Measurements from ENCODE around the gene KRTAP19-8. TPM values are rescaled to one million over a fixed set of nuclear protein-coding genes. Genes with fewer than 3 reads are reported as not detected.

The KRTAP19-8 gene, protein sequence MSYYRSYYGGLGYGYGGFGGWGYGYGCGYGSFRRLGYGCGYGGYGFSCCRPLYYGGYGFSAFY
- not detected for total RNA-seq
- not detected for polyA plus RNA-seq
- long read RNA-seq, donor 1 = 0 reads
- long read RNA-seq, donor 2 = 0 reads

- H3K36me3 ChIP-seq = no peaks in the 10 kb centered on the region
- peaks cover 0 to 10% (median 7%) of the 10 kb centered on the region in 8 donors for H3K9me3 ChIP-seq
- 58 to 75% (median 64%) methylated on average over 2 of the region's 2 CpGs for WGBS, 5 donors
- no peaks in the 10 kb centered on the region for H3K4me1 ChIP-seq
- intact Hi-C loops (cut with DNase I; ENCODE audit: low total_unique reads) = no loop called here
- no peak within 1 kb of the TSS for H3K4me3 ChIP-seq
- H3K27me3 ChIP-seq (replicated peaks in 1 of 7) = peaks cover 0 to 18% (median 0%) of the 10 kb centered on the region in 7 donors
- TF ChIP-seq POLR2A (IDR thresholded peaks at IDR 0.05) = no peak
- TF ChIP-seq, protein P1, sequence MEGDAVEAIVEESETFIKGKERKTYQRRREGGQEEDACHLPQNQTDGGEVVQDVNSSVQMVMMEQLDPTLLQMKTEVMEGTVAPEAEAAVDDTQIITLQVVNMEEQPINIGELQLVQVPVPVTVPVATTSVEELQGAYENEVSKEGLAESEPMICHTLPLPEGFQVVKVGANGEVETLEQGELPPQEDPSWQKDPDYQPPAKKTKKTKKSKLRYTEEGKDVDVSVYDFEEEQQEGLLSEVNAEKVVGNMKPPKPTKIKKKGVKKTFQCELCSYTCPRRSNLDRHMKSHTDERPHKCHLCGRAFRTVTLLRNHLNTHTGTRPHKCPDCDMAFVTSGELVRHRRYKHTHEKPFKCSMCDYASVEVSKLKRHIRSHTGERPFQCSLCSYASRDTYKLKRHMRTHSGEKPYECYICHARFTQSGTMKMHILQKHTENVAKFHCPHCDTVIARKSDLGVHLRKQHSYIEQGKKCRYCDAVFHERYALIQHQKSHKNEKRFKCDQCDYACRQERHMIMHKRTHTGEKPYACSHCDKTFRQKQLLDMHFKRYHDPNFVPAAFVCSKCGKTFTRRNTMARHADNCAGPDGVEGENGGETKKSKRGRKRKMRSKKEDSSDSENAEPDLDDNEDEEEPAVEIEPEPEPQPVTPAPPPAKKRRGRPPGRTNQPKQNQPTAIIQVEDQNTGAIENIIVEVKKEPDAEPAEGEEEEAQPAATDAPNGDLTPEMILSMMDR (IDR thresholded peaks at IDR 0.05 in 8 of 11, conservative IDR thresholded peaks at IDR 0.05 in 3 of 11) = no peak
- no peak for TF ChIP-seq POLR2AphosphoS5 (IDR thresholded peaks at IDR 0.05)
- no peak within 1 kb of the TSS for H3K27ac ChIP-seq
- DNase-seq = no peak
These were observed at the start of gene KRTAP19-8 for GRCh38 chr21:31038376-31038775. Gene KRTAP19-8, minus strand, starts transcription at chr21:31038476. Its CDS starts 33 bp downstream, at chr21:31038443.

DNA sequence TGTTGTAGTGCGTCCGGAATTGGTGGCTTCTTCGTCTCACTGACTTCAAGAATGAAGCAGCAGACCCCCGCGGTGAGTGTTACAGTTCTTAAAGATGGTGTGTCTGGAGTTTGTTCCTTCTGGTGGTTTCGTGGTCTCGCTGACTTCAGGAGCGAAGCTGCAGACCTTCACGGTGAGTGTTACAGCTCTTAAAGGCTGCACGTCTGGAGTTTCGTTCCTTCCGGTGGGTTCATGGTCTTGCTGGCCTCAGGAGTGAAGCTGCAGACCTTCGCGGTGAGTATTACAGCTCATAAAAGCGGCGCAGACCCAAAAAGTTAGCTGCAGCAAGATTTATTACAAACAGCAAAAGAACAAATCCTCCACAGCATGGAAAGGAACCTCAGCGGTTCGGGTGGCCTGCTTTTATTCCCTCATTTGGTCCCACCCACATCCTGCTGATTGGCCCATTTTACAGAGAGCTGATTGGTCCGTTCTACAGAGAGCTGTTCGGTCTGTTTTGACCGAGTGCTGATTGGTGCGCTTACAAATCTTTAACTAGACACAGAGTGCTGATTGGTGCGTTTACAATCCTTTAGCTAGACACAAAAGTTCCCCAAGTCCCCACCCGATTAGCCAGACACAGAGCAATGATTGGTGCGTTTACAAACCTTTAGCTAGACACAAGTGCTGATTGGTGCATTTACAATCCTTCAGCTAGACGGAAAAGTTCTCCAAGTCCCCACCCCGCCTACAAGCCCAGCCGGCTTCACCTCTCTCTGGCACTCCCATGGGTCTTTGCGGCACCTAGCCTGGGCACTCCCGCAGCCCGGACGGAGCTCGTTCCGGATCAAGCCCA is 49.6 kb upstream of the KRTAP19-8 start:
- Histone ChIP-seq H3K27me3 (replicated peaks in 1 of 7) (peaks cover 0 to 10% (median 0%) of the 10 kb centered on the region in 7 donors), H3K27ac (no peak overlapping the region), H3K9me3 (peaks cover 0 to 6% (median 0%) of the 10 kb centered on the region in 8 donors), H3K36me3 (no peaks in the 10 kb centered on the region), H3K4me3 (no peak overlapping the region), H3K4me1 (peaks cover 0 to 6% (median 0%) of the 10 kb centered on the region in 6 donors)
- intact Hi-C loops (cut with DNase I; ENCODE audit: low total_unique reads) = loop anchor here (5.0 to 10.0 kb wide), 2 partner anchors 253 to 746 kb away; no protein-coding TSS in a partner anchor
- WGBS, 5 donors = 61 to 77% (median 73%) methylated on average over 31 to 34 of the region's 34 CpGs
- no peak for DNase-seq
- TF ChIP-seq POLR2AphosphoS5 (IDR thresholded peaks at IDR 0.05) (no peak), POLR2A (IDR thresholded peaks at IDR 0.05) (no peak)
- TF ChIP-seq, protein P1 (IDR thresholded peaks at IDR 0.05 in 8 of 11, conservative IDR thresholded peaks at IDR 0.05 in 3 of 11) = no peak

- no peak for DNase-seq
- Histone ChIP-seq H3K36me3 (no peaks in the 10 kb centered on the region), H3K4me3 (no peak overlapping the region), H3K27ac (no peak overlapping the region), H3K27me3 (replicated peaks in 1 of 7) (peaks cover 0 to 10% (median 0%) of the 10 kb centered on the region in 7 donors), H3K9me3 (peaks cover 0 to 6% (median 0%) of the 10 kb centered on the region in 8 donors), H3K4me1 (peaks cover 0 to 6% (median 0%) of the 10 kb centered on the region in 6 donors)
- TF ChIP-seq, protein P1 (IDR thresholded peaks at IDR 0.05 in 8 of 11, conservative IDR thresholded peaks at IDR 0.05 in 3 of 11) = no peak
- no peak for TF ChIP-seq POLR2A (IDR thresholded peaks at IDR 0.05)
- no peak for TF ChIP-seq POLR2AphosphoS5 (IDR thresholded peaks at IDR 0.05)
- intact Hi-C loops (cut with DNase I; ENCODE audit: low total_unique reads) = loop anchor here (5.0 to 10.0 kb wide), 2 partner anchors 250 to 742 kb away; no protein-coding TSS in a partner anchor
- WGBS, 5 donors = 64 to 79% (median 78%) methylated on average over 6 of the region's 6 CpGs
These were observed 46.4 kb upstream of the KRTAP19-8 start for GRCh38 chr21:31084689-31085088.

DNA sequence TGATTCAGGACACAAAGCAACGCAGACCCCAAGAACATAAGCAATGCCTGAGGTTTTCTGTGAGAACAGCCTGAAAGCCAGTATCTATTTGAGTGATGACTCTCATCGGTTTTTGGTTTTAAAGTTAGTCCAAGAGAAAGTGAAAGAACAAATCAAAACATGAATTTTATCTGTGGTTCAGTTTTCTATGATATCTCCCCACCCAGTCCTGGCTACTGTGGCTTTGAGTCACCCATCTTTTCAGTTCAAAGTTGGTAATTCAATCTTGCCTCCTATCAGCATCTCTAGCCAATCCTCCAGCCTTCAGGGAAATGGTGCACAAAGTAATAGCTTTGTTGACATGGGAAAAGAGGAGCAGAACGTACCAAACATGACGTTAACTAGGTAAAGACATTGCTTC is 40.5 kb upstream of the KRTAP19-8 start:
- intact Hi-C loops (cut with DNase I; ENCODE audit: low total_unique reads) = no loop called here
- no peaks in the 10 kb centered on the region for H3K36me3 ChIP-seq
- no peak overlapping the region for H3K4me3 ChIP-seq
- 59 to 74% (median 70%) methylated on average over 4 of the region's 4 CpGs for WGBS, 5 donors
- DNase-seq = no peak
- no peaks in the 10 kb centered on the region for H3K4me1 ChIP-seq
- TF ChIP-seq POLR2AphosphoS5 (IDR thresholded peaks at IDR 0.05) = no peak
- TF ChIP-seq POLR2A (IDR thresholded peaks at IDR 0.05) = no peak
- TF ChIP-seq, protein P1 (IDR thresholded peaks at IDR 0.05 in 8 of 11, conservative IDR thresholded peaks at IDR 0.05 in 3 of 11) = no peak
- no peaks in the 10 kb centered on the region for H3K9me3 ChIP-seq
- no peak overlapping the region for H3K27ac ChIP-seq
- no peaks in the 10 kb centered on the region for H3K27me3 ChIP-seq (replicated peaks in 1 of 7)

Measured in spleen (tissue), 13 donors.